MM.1S (cell line): ENCODE data around the gene IPO5.

Experiments
- DNase-seq: peaks from one replicate; pipeline ENCODE4 v3.0.0-alpha.2; 2015
- H2AFZ ChIP-seq: fragments of 300-600 bp; sonication (generic); 2 replicates; pipeline ENCODE4 v1.6.0; 2016; ENCODE audit warnings: antibody characterized with exemption, low read length
- H3F3A ChIP-seq: fragments of 300-600 bp; sonication (generic); 2 replicates; pipeline ENCODE4 v1.6.1; 2016; ENCODE audit warnings: mild to moderate bottlenecking, antibody characterized with exemption, low read length, moderate library complexity, mixed read lengths; ENCODE audit not compliant: insufficient read depth
- H3K27ac ChIP-seq: fragments of 300-600 bp; sonication (generic); 2 replicates; pipeline ENCODE4 v1.5.1; 2016; ENCODE audit warnings: mild to moderate bottlenecking, low read length
- H3K27me3 ChIP-seq: fragments of 300-600 bp; sonication (generic); replicated peaks from 2 replicates; pipeline ENCODE4 v1.6.0; 2016; ENCODE audit warnings: low read length; ENCODE audit not compliant: insufficient read depth
- H3K36me3 ChIP-seq: fragments of 300-600 bp; sonication (generic); replicated peaks from 2 replicates; pipeline ENCODE4 v1.6.1; 2016; ENCODE audit warnings: mild to moderate bottlenecking, low read length, mixed read lengths; ENCODE audit not compliant: insufficient read depth
- H3K4me1 ChIP-seq: fragments of 300-600 bp; sonication (generic); 2 replicates; pipeline ENCODE4 v1.6.1; 2016; ENCODE audit warnings: low read length, mixed read lengths
- H3K4me2 ChIP-seq: fragments of 300-600 bp; sonication (generic); 2 replicates; pipeline ENCODE4 v1.6.0; 2016; ENCODE audit warnings: low read depth, low read length
- H3K4me3 ChIP-seq: fragments of 300-600 bp; sonication (generic); 2 replicates; pipeline ENCODE4 v1.5.1; 2016; ENCODE audit warnings: low read length, mixed read lengths
- H3K79me2 ChIP-seq: fragments of 300-600 bp; sonication (generic); 2 replicates; pipeline ENCODE4 v1.6.1; 2016; ENCODE audit warnings: mixed run types, low read length, mixed read lengths
- H3K9ac ChIP-seq: fragments of 300-600 bp; sonication (generic); 2 replicates; pipeline ENCODE4 v1.6.1; 2016; ENCODE audit warnings: low read length, mixed read lengths
- H3K9me2 ChIP-seq: fragments of 300-600 bp; sonication (generic); replicated peaks from 2 replicates; pipeline ENCODE4 v1.6.1; 2016; ENCODE audit warnings: mild to moderate bottlenecking, low read length, mixed read lengths; ENCODE audit not compliant: insufficient read depth
- H3K9me3 ChIP-seq: fragments of 300-600 bp; sonication (generic); replicated peaks from 2 replicates; pipeline ENCODE4 v1.6.1; 2016; ENCODE audit warnings: mild to moderate bottlenecking, low read length, mixed read lengths; ENCODE audit not compliant: insufficient read depth
- H4K20me1 ChIP-seq: fragments of 300-600 bp; sonication (generic); 2 replicates; pipeline ENCODE4 v1.6.1; 2016; ENCODE audit warnings: mild to moderate bottlenecking, low read length, moderate library complexity, mixed read lengths; ENCODE audit not compliant: insufficient read depth
- EZH2 ChIP-seq: fragments of 300-600 bp; sonication (generic); optimal IDR thresholded peaks from 2 replicates; pipeline ENCODE3; 2017; ENCODE audit warnings: low read depth, mild to moderate bottlenecking, antibody characterized with exemption, low read length, mixed read lengths
- EZH2phosphoT487 ChIP-seq: fragments of 300-600 bp; sonication (generic); IDR thresholded peaks from 2 replicates; pipeline ENCODE4 v1.6.1; 2018; ENCODE audit warnings: antibody characterized with exemption, low read length
- TF ChIP-seq, protein P1 (sequence below): fragments of 300-600 bp; sonication (generic); IDR thresholded peaks from 2 replicates; pipeline ENCODE4 v1.5.1; 2016; ENCODE audit warnings: antibody characterized with exemption, low read length, mixed read lengths

Gene IPO5

DNA sequence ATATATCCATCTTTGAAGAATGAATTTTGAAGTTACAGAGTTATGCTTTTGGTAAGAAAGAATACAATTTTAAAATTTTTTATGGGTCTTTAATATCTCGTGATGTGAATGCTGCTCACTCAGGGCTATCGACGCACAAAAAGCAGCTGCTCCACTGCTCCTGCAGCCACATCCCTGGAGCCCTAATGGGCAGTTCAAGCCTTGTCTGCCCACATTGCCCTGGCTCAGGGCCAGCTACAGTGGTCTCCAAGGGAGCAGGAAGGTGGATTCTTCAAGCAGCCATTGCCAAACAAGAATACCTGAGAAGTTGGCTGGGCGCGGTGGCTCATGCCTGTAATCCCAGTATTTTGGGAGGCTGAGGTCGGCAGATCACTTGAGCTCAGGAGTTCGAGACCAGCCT, 85.8 kb downstream of the IPO5 start:
- H3K4me2 ChIP-seq = no peak overlapping the region
- no peaks in the 10 kb centered on the region for H4K20me1 ChIP-seq
- no peaks in the 10 kb centered on the region for H3F3A ChIP-seq
- H3K9ac ChIP-seq = no peak overlapping the region
- no peaks in the 10 kb centered on the region for H3K36me3 ChIP-seq
- H3K27ac ChIP-seq = no peak overlapping the region
- no peaks in the 10 kb centered on the region for H3K79me2 ChIP-seq
- no peak overlapping the region for H3K4me3 ChIP-seq
- no peaks in the 10 kb centered on the region for H3K9me3 ChIP-seq
- no peaks in the 10 kb centered on the region for H3K9me2 ChIP-seq
- H3K27me3 ChIP-seq = no peaks in the 10 kb centered on the region
- H3K4me1 ChIP-seq = no peaks in the 10 kb centered on the region
- no peak overlapping the region for H2AFZ ChIP-seq
- TF ChIP-seq EZH2 (no peak), EZH2phosphoT487 (no peak)
- TF ChIP-seq, protein P1, sequence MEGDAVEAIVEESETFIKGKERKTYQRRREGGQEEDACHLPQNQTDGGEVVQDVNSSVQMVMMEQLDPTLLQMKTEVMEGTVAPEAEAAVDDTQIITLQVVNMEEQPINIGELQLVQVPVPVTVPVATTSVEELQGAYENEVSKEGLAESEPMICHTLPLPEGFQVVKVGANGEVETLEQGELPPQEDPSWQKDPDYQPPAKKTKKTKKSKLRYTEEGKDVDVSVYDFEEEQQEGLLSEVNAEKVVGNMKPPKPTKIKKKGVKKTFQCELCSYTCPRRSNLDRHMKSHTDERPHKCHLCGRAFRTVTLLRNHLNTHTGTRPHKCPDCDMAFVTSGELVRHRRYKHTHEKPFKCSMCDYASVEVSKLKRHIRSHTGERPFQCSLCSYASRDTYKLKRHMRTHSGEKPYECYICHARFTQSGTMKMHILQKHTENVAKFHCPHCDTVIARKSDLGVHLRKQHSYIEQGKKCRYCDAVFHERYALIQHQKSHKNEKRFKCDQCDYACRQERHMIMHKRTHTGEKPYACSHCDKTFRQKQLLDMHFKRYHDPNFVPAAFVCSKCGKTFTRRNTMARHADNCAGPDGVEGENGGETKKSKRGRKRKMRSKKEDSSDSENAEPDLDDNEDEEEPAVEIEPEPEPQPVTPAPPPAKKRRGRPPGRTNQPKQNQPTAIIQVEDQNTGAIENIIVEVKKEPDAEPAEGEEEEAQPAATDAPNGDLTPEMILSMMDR = no peak
- no peak for DNase-seq

DNA sequence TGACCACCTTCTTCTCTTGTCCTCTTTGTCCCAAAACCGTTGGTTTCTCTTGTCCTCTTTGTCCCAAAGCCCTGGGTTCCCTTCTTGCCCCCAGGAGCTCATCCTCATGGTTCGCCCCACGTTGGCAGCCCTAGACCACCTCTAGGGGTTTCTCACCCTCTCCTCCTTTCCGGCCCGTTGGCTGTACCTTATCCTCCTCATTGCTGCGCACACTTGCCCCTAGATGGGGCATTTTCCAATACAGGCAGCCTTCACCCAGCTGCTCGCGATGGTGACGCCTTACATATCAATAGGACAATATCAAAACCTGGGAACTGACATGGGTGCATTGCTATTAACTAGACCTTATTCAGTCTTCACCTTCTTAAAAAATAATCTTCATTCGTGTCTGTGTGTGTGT, 86.5 kb downstream of the IPO5 start:
- Histone ChIP-seq H3K9me3 (no peaks in the 10 kb centered on the region), H3K27ac (no peak overlapping the region), H3K36me3 (no peaks in the 10 kb centered on the region)

DNA sequence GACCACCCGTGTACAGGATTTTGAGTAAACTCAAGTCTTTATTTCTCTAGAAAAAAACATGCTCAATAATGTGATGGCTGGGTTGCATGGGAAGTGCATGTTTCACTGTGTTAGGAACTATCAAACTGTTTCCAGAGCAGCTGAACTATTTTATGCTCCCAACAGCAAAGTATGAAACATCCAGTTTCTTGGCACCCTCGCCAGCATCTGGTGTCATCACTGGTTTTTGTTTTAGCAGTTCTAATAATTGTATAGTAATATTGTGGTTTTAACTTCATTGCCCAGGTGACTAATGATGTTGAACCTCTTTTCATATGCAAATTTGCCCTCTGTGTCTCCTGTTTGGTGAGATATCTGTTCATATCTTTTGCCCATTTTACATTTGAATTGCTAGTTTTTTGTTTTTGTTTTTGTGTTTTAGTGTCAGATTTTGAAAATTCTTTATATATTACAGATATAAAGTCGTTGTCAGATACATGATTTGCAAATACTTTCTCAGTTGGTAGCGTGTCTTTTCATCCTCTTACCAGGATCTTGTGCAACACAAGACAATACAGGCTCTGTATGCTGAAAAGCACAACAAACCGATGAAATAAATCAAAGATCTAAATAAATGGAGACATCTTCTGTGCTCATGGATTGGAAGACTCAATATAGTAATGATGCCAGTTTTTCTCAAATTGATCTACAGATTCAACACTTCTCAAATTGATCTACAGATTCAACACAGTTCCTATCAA, 87.8 kb downstream of the IPO5 start:
- Histone ChIP-seq H2AFZ (no peak overlapping the region), H3K36me3 (no peaks in the 10 kb centered on the region), H3K4me3 (no peak overlapping the region), H3K4me2 (no peak overlapping the region), H3F3A (no peaks in the 10 kb centered on the region), H3K79me2 (no peaks in the 10 kb centered on the region), H4K20me1 (no peaks in the 10 kb centered on the region), H3K9me2 (no peaks in the 10 kb centered on the region), H3K27me3 (no peaks in the 10 kb centered on the region), H3K9me3 (no peaks in the 10 kb centered on the region), H3K9ac (no peak overlapping the region), H3K4me1 (no peaks in the 10 kb centered on the region), H3K27ac (no peak overlapping the region)
- TF ChIP-seq EZH2 = no peak
- TF ChIP-seq, protein P1 = no peak
- no peak for TF ChIP-seq EZH2phosphoT487
- no peak for DNase-seq

More for the DNA sequence above, 86.5 kb downstream of the IPO5 start:
- no peak overlapping the region for H3K9ac ChIP-seq
- no peaks in the 10 kb centered on the region for H3K9me2 ChIP-seq
- no peaks in the 10 kb centered on the region for H3K79me2 ChIP-seq
- DNase-seq = no peak
- no peaks in the 10 kb centered on the region for H3K27me3 ChIP-seq
- H3K4me1 ChIP-seq = no peaks in the 10 kb centered on the region
- H3F3A ChIP-seq = no peaks in the 10 kb centered on the region
- H2AFZ ChIP-seq = no peak overlapping the region
- H4K20me1 ChIP-seq = no peaks in the 10 kb centered on the region
- TF ChIP-seq, protein P1 = no peak
- TF ChIP-seq EZH2phosphoT487 = no peak
- TF ChIP-seq EZH2 = no peak
- H3K4me2 ChIP-seq = no peak overlapping the region
- no peak overlapping the region for H3K4me3 ChIP-seq
